Anterior cingulate cortex (tissue), 58 donors: ENCODE data around the gene ADGRD1.

Experiments
- DNase-seq, 58 donors: peaks; one replicate each; lab custom pipeline; 2025; lab: John Stamatoyannopoulos, UW

Gene ADGRD1

DNA sequence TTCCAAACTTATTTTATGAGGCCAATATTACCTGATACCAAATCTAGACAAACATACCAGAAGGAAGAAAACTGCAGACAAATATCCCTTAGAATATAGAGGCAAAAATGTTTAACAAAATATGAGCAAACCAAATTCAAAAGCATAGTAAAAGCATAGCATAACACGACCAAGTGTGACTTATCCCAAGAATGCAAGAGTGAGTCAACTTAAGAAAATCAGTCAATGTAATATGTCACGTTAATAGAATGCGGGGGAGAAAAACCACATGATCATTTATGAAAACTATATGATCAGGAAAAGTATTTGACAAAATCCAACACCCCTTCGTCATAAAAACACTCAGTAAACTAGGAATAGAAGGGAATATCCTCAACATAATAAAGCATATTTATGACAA, 217.3 kb downstream of the ADGRD1 start:
- DNase-seq: no peak

DNA sequence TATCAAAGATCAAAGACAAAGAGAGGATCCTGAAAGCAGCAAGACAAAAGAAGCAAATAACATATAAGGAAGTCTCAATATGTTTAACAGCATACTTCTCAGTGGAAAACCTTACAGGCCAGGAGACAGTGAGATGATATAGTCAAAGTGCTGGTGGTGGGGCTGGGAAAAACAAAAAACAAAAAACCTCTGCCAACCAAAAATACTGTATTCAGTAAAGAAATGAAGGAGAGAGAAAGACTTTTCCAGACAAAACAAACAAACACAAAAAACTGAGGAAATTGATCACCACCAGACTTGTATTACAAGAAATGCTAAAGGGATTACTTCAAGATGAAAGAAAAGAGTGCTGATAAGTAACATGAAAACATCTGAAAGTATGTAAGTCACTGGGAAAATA, 221.2 kb downstream of the ADGRD1 start:
- no peak for DNase-seq

DNA sequence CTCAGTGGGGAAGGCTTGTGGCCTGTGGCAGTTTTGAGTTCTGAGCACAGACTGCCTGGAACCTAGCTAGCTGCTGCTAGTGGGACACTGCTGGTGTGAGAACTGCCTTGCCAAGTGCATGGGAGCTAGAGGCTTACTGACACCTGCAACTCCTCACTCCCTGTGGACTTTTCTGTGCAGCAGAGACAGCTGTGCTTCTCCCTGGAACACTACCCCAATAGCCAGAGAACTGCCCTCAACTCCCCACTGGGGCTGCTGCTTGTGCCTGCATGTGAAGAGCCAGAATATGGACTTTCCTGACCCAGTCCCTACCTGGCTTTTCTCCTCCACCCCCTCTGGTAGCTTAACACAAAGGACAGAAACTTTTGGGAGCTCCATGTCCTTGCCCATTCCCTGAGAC, 222.6 kb downstream of the ADGRD1 start:
- DNase-seq: no peak

DNA sequence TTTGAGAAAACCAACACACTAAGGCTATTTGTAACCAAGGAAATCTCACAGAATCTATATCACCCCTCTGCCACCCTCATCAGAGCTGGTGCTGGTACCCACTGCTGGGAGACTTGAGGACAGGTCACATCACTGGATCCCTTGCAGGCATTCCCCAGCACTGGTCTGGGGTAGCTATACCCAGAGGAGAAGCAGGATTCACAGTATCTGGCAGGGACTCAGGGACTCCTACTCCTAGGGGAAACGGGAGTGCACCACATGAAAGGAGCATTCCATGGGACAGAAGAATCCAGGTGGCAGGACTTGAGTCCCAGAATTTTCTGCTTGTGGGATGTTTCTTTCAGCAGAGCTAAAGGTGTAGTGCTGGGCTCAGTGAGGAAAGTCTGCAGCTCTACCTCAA, 223.2 kb downstream of the ADGRD1 start:
- DNase-seq: no peak

GRCh38 chr12:131177599-131177998, 223.9 kb downstream of the ADGRD1 start:
- DNase-seq: no peak

DNA sequence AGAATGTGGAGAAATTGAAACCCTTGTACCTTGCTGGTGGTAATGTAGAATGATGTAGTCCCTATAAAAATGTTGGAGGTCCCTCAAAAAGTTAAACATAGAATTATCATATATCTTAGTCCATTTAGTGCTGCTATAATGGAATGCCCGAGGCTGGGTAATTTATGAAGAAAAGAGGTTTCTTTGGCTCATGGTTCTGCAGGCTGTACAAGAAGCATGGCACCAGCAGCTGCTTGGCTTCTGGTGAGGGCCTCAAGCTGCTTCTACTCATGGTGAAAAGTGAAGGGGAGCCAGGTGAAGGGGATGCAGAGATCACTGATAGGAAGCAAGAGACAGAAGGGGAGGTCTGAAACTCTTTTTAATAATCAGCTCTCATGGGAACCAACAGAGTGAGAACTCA, 233.9 kb downstream of the ADGRD1 start:
- no peak for DNase-seq

GRCh38 chr12:131188131-131189050, 234.7 kb downstream of the ADGRD1 start:
- DNase-seq: no peak

DNA sequence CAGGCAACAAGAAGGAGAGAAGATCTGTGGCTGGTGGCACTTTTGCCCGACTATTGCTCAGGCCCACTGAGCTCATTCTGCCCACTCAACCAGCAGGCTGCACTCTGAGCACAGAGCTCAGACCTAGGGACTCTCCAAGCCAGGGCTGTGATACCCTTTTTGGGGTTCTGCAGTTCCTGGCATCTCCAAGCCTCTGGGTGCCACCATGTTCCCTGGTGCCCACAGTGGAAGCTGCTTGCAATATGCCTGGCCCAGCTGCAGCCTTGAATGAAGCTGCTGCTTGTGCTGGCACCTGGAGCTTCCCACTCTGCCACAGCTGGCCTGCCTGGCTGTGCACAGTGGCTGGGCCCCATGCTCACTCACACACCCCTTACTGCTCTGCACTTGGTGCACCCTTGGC, 236.1 kb downstream of the ADGRD1 start:
- peak in 1 of 58 donors; percentile 13 for DNase-seq

DNA sequence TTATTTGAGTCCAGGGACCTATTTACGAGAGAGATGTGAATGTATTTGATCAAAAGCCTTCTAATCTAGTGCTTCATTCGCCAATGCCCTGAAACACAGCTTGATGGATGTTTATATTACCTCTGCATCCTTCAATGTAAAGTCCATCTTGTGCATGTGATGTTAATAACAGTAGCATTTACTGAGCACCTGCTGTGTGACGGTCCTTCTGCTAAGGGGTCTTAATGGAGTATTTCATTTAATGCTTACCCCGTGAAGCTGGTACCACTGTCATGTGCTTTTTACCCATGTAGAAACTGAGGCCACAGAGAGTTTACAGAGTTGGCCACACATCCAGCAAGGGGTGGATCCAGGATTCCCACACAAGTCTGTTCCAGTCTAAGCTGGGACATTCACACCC, 237.3 kb downstream of the ADGRD1 start:
- DNase-seq: no peak
